HG03060 (cell line): Measurements from ENCODE around the gene MIA.
"Not testable (repeated sequence)": the region's sequence is repeated elsewhere in the genome, so short reads cannot be mapped to it uniquely, and the experiment has no call there.

Source experiments
- ATAC-seq: cut with Tn5 transposase; IDR thresholded peaks from one replicate; pipeline ENCODE4 v1.9.1; 2021; ENCODE audit warnings: low read depth, moderate number of reproducible peaks; ENCODE audit not compliant: unreplicated experiment

The MIA gene

GRCh38 chr19:40774916-40775631 lies at the start of gene MIA:
Gene MIA (plus strand): TSS chr19:40775521. CDS start chr19:40775543, 22 bp downstream.
- ATAC-seq = no peak

GRCh38 chr19:40726279-40726678 lies 49.0 kb upstream of the MIA start:
- ATAC-seq = no peak

GRCh38 chr19:40730065-40730464 lies 45.3 kb upstream of the MIA start:
- not testable (repeated sequence) for ATAC-seq

GRCh38 chr19:40732304-40732703 lies 43.0 kb upstream of the MIA start:
- not testable (repeated sequence) for ATAC-seq

- no peak for ATAC-seq
Measured at GRCh38 chr19:40733149-40733548, 42.2 kb upstream of the MIA start.

- no peak for ATAC-seq
Measured at GRCh38 chr19:40735013-40735771, 40.1 kb upstream of the MIA start.

- ATAC-seq = no peak
Measured at GRCh38 chr19:40736661-40737060, 38.7 kb upstream of the MIA start.

GRCh38 chr19:40737102-40737644 lies 38.1 kb upstream of the MIA start:
- ATAC-seq = no peak

GRCh38 chr19:40739030-40739839 lies 36.1 kb upstream of the MIA start:
- no peak for ATAC-seq

GRCh38 chr19:40739871-40740703 lies 35.2 kb upstream of the MIA start:
- ATAC-seq = no peak

- no peak for ATAC-seq
Measured at GRCh38 chr19:40740747-40741146, 34.6 kb upstream of the MIA start.

GRCh38 chr19:40741527-40742390 lies 33.6 kb upstream of the MIA start:
- ATAC-seq = no peak

GRCh38 chr19:40742477-40742876 lies 32.8 kb upstream of the MIA start:
- no peak for ATAC-seq

- ATAC-seq = no peak
Measured at GRCh38 chr19:40742886-40743285, 32.4 kb upstream of the MIA start.

- no peak for ATAC-seq
Measured at GRCh38 chr19:40743926-40744325, 31.4 kb upstream of the MIA start.

- no peak for ATAC-seq
Measured at GRCh38 chr19:40744554-40745401, 30.5 kb upstream of the MIA start.

GRCh38 chr19:40745402-40745780 lies 29.9 kb upstream of the MIA start:
- ATAC-seq = no peak

- no peak for ATAC-seq
Measured at GRCh38 chr19:40747536-40747935, 27.8 kb upstream of the MIA start.
